Left lung (tissue), 10 donors: ENCODE measurements around the gene SLC25A21. TPM values are rescaled to one million over a fixed set of nuclear protein-coding genes. Genes with fewer than 3 reads are reported as not detected.

Experiments
- ATAC-seq: fragments of 200-7000 bp; cut with Tn5 transposase; one replicate; pipeline ENCODE4 v1.9.1; 2020; ENCODE audit warnings: moderate library complexity
- DNase-seq, 4 donors: peaks; one replicate each; pipeline ENCODE4 v3.0.0-alpha.2; 2013 to 2020
- H3K27ac ChIP-seq, 2 donors: fragments of 200-600 bp; sonication (generic) in 1 of 2; one replicate each; pipeline versions ENCODE4 v1.5.0 to v1.8.0; 2020 to 2021
- H3K27me3 ChIP-seq, 2 donors: fragments of 200-600 bp; sonication (generic) in 1 of 2; one replicate each; pipeline versions ENCODE4 v1.5.0 to v1.8.0; 2020 to 2021
- H3K36me3 ChIP-seq, 2 donors: fragments of 200-600 bp; sonication (generic) in 1 of 2; one replicate each; pipeline versions ENCODE4 v1.5.0 to v1.8.0; 2020 to 2021
- H3K4me1 ChIP-seq, 2 donors: fragments of 200-600 bp; one replicate each; pipeline ENCODE4 v1.8.0; 2021
- H3K4me3 ChIP-seq, 2 donors: fragments of 200-600 bp; sonication (generic) in 1 of 2; one replicate each; pipeline versions ENCODE4 v1.5.0 to v1.8.0; 2020 to 2021; ENCODE audit warnings: mild to moderate bottlenecking in 1 of 2
- H3K9me3 ChIP-seq, 2 donors: fragments of 200-600 bp; sonication (generic) in 1 of 2; one replicate each; pipeline versions ENCODE4 v1.5.0 to v1.8.0; 2020 to 2021
- intact Hi-C, 2 donors: fragments of 100-400 bp; cut with DNase I; formaldehyde crosslinking; loops; one replicate each; pipeline versions ENCODE4 v1.11.2 to v1.14.2; 2022
- polyA plus RNA-seq, 6 donors: library from polyadenylated mRNA; unstranded; fragments of 120-200 nt; gene quantifications; one replicate each; pipeline ENCODE4 v1.2.1, GENCODE V29; 2013; ENCODE audit not compliant: insufficient read length in 6 of 6
- total RNA-seq, 2 donors: library from RNA; stranded (reverse); fragmentation: NEBNext Ultra II Directional; extraction: Animal tissue kit (Norgen Biotek cat#: 25700); gene quantifications; one replicate each; pipeline ENCODE4 v1.2.1, GENCODE V29; 2021
- TF ChIP-seq, protein P1 (sequence below), 2 donors: fragments of 200-600 bp; sonication (generic) in 1 of 2; IDR thresholded peaks; one replicate each; pipeline versions ENCODE4 v1.5.0 to v1.8.0; 2021; ENCODE audit warnings: antibody characterized with exemption in 2 of 2
- donor health status: DM: no; HTN: yes; CAD: no.
- donor health status: DM: no; HTN: no; CAD: no.

SLC25A21 gene
- total and polyA plus RNA-seq, 8 donors = 0.47 to 3.7 (median 2.7) TPM

GRCh38 chr14:36860831-36861230, 311.6 kb downstream of the SLC25A21 start:
- TF ChIP-seq, protein P1, sequence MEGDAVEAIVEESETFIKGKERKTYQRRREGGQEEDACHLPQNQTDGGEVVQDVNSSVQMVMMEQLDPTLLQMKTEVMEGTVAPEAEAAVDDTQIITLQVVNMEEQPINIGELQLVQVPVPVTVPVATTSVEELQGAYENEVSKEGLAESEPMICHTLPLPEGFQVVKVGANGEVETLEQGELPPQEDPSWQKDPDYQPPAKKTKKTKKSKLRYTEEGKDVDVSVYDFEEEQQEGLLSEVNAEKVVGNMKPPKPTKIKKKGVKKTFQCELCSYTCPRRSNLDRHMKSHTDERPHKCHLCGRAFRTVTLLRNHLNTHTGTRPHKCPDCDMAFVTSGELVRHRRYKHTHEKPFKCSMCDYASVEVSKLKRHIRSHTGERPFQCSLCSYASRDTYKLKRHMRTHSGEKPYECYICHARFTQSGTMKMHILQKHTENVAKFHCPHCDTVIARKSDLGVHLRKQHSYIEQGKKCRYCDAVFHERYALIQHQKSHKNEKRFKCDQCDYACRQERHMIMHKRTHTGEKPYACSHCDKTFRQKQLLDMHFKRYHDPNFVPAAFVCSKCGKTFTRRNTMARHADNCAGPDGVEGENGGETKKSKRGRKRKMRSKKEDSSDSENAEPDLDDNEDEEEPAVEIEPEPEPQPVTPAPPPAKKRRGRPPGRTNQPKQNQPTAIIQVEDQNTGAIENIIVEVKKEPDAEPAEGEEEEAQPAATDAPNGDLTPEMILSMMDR (IDR thresholded peaks at IDR 0.05) = no peak
- intact Hi-C loops = no loop called here
- Histone ChIP-seq H3K36me3 (no peaks in the 10 kb centered on the region), H3K9me3 (no peaks in the 10 kb centered on the region), H3K4me1 (no peaks in the 10 kb centered on the region), H3K4me3 (no peak overlapping the region), H3K27ac (no peak overlapping the region), H3K27me3 (peaks cover 0 to 13% of the 10 kb centered on the region in 2 donors)
- DNase-seq (no peak), ATAC-seq (no peak)

- intact Hi-C loops = no loop called here
- no peaks in the 10 kb centered on the region for H3K36me3 ChIP-seq
- DNase-seq (no peak), ATAC-seq (no peak)
- no peak overlapping the region for H3K4me3 ChIP-seq
- no peaks in the 10 kb centered on the region for H3K9me3 ChIP-seq
- H3K27ac ChIP-seq = no peak overlapping the region
- TF ChIP-seq, protein P1 (IDR thresholded peaks at IDR 0.05) = no peak
- H3K27me3 ChIP-seq = peaks cover 0 to 13% of the 10 kb centered on the region in 2 donors
- no peaks in the 10 kb centered on the region for H3K4me1 ChIP-seq
Measured at GRCh38 chr14:36859119-36859518, 313.3 kb downstream of the SLC25A21 start.

GRCh38 chr14:36857842-36858445, 314.5 kb downstream of the SLC25A21 start:
- no peak for ATAC-seq

GRCh38 chr14:36857136-36857535, 315.3 kb downstream of the SLC25A21 start:
- no peaks in the 10 kb centered on the region for H3K4me1 ChIP-seq
- intact Hi-C loops = no loop called here
- H3K27me3 ChIP-seq = peaks cover 0 to 13% of the 10 kb centered on the region in 2 donors
- H3K36me3 ChIP-seq = no peaks in the 10 kb centered on the region
- no peak overlapping the region for H3K4me3 ChIP-seq
- TF ChIP-seq, protein P1 (IDR thresholded peaks at IDR 0.05) = no peak
- H3K27ac ChIP-seq = no peak overlapping the region
- no peaks in the 10 kb centered on the region for H3K9me3 ChIP-seq
- no peak for DNase-seq
- ATAC-seq = no peak

More at GRCh38 chr14:36857842-36858445, 314.5 kb downstream of the SLC25A21 start:
- Histone ChIP-seq H3K36me3 (no peaks in the 10 kb centered on the region), H3K9me3 (no peaks in the 10 kb centered on the region), H3K27me3 (peaks cover 0 to 13% of the 10 kb centered on the region in 2 donors), H3K27ac (no peak overlapping the region), H3K4me1 (no peaks in the 10 kb centered on the region), H3K4me3 (no peak overlapping the region)
- no peak for DNase-seq
- intact Hi-C loops = no loop called here
- TF ChIP-seq, protein P1 (IDR thresholded peaks at IDR 0.05) = no peak

GRCh38 chr14:36856095-36856878, 316.1 kb downstream of the SLC25A21 start:
- H3K4me1 ChIP-seq = no peaks in the 10 kb centered on the region
- peak in 2 of 4 donors; percentile 29 to 52 for DNase-seq
- H3K36me3 ChIP-seq = no peaks in the 10 kb centered on the region
- intact Hi-C loops = no loop called here
- H3K27ac ChIP-seq = no peak overlapping the region
- no peak overlapping the region for H3K4me3 ChIP-seq
- peaks cover 0 to 13% of the 10 kb centered on the region in 2 donors for H3K27me3 ChIP-seq
- no peaks in the 10 kb centered on the region for H3K9me3 ChIP-seq
- no peak for ATAC-seq
- TF ChIP-seq, protein P1 (IDR thresholded peaks at IDR 0.05) = no peak
